GM10266 (cell line): ENCODE results near the gene IFFO2.
"Not testable (repeated sequence)": the region's sequence is repeated elsewhere in the genome, so short reads cannot be mapped to it uniquely, and the experiment has no call there.

Experiments used
- DNase-seq: peaks from one replicate; pipeline ENCODE4 v3.0.0; 2012; ENCODE audit errors: extremely low spot score
- CTCF ChIP-seq: IDR thresholded peaks from 2 replicates; pipeline ENCODE4 v1.5.1; 2012; ENCODE audit warnings: mild to moderate bottlenecking, low read depth; ENCODE audit not compliant: control insufficient read depth, insufficient read depth; ENCODE audit errors: missing control alignments

IFFO2 gene

DNA sequence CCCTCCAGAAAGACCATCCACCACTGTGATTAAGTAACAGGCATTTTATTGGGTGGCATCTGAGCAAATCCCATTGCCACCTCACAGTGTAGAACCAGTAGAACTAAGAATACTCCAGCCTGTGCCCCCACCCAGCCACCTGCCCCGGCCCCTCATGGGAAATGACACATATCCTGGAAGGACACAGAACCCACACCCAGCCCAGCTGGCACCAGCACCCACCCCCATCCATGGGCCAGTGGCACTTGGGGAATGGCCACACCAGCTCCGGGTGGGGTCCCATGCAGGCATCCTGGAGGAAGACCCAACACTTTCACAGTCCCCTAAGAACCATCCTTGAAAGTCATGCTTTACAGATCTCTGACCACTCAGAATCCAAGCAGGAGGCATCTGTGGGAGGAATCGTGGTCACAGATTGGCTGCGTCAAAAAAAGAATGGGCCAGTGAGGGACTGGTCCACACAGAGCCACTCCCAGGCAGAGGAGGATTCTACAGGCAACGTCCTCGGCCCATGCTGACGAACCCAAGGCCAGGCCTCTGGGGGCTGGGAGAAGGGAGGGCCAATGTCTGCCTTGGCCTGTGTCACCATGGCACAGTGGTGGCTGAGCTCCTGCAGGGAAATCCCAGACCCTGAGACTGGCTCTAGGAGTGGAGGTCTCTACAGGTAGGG, 84.9 kb downstream of the IFFO2 start:
- no peak for TF ChIP-seq CTCF
- DNase-seq: no peak

- no peak for DNase-seq
- no peak for TF ChIP-seq CTCF
Observed at GRCh38 chr1:18870957-18871356, 85.5 kb downstream of the IFFO2 start.

DNA sequence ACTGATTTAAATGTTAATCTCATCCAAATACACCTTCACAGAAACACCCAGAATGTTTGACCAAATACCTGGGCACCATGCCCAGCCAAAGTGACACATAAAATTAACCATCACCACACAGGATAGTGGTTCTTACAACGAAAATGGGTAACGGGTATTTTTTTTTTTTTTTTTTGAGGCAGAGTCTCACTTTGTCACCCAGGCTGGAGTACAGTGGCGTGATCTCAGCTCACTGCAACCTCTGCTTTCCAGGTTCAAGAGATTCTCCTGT, 85.9 kb downstream of the IFFO2 start:
- not testable (repeated sequence) for DNase-seq

GRCh38 chr1:18869847-18870594, 86.5 kb downstream of the IFFO2 start:
- no peak for DNase-seq
- no peak for TF ChIP-seq CTCF

DNA sequence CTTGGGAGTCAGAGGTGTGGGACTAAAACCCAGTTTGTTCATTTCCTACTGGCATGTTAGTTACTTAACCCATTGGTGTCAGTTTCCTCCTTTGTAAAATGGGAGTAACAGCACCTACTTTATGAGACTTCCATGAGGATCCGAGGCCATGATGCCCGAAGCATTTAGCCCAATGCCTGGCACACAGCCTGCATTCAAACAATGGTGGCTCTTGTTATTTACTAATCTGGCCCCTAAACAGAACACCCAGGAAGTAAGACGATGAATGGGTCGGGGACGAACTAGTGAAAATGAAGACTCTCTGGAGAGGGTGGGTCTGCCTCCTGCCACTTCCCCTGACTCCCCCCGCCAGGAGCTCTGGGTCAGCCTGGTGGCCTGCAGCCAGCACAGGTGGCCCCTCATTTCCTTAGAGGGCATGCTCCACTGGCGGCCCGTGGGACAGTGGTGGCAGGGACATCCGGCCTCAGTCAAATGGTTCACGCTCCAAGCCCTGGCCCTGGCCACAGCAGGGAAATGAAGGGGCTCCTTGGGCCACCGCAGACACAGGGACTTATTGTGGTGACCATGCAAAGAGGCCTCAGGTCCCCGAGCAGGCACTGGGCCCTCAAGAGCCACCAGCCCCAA, 87.6 kb downstream of the IFFO2 start:
- TF ChIP-seq CTCF: no peak
- no peak for DNase-seq

DNA sequence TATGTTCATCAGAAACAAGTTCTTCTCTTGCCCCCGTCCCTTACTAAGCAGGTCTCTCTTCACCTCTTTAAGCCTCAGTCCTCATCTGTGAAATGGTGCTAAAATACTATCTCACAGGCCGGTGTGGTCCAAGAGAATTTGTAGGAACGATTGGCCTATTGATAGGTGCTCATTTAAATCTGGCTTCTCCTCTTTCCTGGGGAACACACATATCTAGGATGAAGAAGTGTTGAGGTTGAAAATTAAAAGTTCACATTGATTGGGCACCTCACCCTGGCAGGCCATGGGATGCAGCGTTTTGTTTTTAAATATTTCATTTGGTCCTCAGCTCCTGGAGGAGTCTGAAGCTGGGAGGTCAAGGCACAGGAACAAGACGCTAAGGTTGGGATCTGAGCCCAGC, 88.1 kb downstream of the IFFO2 start:
- TF ChIP-seq CTCF: no peak
- no peak for DNase-seq

DNA sequence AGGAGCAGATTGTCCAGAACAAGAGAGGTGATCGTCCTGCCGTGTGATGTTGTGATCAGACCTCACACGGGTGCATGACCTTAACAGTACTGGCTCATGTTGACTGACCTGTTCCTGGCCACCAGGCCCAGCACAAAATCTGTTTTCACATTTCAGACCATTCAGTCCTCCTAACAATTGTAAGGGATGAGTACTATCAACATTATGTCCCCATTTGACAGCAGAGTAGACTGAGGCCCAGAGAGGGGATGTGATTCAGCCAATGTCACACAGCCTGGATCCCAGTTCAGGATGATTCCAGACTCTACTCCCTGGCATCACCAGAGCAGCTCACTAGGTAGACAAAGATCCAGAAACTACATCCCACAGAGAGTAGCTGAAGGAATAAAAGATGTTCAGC, 89.6 kb downstream of the IFFO2 start:
- no peak for DNase-seq

More for the DNA sequence above, 89.6 kb downstream of the IFFO2 start:
- TF ChIP-seq CTCF: no peak
